ENCODE results near the gene CUL4B.

DNA sequence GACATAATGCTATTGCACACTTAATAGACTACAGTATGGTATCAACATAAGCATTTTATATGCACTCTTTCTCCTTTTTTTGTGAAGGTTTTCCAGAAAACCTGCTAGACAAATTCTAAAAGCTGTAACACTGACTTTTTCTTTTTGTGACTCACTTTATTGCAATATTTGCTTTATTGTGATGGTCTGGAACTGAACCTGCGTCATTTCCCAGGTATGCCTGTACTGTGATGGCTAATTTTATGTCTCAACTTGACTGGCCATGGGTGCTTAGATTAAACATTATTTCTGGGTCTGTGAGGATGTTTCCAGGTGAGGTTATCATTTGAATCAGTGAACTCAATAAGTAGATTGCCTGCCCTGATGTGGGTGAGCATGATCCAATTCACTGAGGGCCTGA, 56.2 kb downstream of the CUL4B start:
- TF ChIP-seq, protein P1, sequence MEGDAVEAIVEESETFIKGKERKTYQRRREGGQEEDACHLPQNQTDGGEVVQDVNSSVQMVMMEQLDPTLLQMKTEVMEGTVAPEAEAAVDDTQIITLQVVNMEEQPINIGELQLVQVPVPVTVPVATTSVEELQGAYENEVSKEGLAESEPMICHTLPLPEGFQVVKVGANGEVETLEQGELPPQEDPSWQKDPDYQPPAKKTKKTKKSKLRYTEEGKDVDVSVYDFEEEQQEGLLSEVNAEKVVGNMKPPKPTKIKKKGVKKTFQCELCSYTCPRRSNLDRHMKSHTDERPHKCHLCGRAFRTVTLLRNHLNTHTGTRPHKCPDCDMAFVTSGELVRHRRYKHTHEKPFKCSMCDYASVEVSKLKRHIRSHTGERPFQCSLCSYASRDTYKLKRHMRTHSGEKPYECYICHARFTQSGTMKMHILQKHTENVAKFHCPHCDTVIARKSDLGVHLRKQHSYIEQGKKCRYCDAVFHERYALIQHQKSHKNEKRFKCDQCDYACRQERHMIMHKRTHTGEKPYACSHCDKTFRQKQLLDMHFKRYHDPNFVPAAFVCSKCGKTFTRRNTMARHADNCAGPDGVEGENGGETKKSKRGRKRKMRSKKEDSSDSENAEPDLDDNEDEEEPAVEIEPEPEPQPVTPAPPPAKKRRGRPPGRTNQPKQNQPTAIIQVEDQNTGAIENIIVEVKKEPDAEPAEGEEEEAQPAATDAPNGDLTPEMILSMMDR (IDR thresholded peaks at IDR 0.05): no peak
- TF ChIP-seq POLR2A (IDR thresholded peaks at IDR 0.05): no peak
